Fibroblast of skin of left quadriceps (primary cell): ENCODE measurements around the gene ZNF839.
A peak's percentile ranks its signal among the peaks of the same experiment; 100 is the strongest.
"Not testable (repeated sequence)": the region's sequence is repeated elsewhere in the genome, so short reads cannot be mapped to it uniquely, and the experiment has no call there.

Experiments used
- DNase-seq, 2 experiments: peaks; one replicate each; pipeline ENCODE4 v3.0.0-alpha.2; 2013; ENCODE audit warnings: low read depth in 2 of 2

The ZNF839 gene

GRCh38 chr14:102319351-102320032 is at the start of gene ZNF839:
ZNF839 (plus strand) TSS chr14:102319746; CDS start chr14:102319766, 20 bp downstream.
- peak; percentile 78 to 80 for DNase-seq

DNA sequence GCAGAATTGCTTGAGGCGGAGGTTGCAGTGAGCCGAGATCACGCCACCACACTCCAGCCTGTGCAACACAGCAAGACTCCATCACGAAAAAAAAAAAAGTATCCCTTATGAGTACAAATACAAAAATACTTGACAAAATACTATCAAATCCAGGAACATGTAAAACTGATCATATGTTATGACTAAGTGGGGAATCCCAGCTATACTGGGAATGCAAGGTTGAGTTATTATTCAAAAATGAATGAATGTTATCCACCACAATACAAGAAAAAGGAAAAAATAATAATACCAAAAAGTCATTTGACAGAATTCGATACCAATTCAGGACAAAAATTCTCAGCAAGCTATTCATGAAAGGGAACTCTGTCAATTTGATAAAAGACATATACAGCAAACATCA is 47.2 kb upstream of the ZNF839 start:
- no peak for DNase-seq

- DNase-seq, result no peak
These were observed 43.7 kb upstream of the ZNF839 start for GRCh38 chr14:102275866-102276265.

- DNase-seq, result no peak
These were observed 41.5 kb upstream of the ZNF839 start for GRCh38 chr14:102277874-102278630.

GRCh38 chr14:102278631-102278935 is 41.0 kb upstream of the ZNF839 start:
- no peak for DNase-seq

GRCh38 chr14:102279282-102279681 is 40.3 kb upstream of the ZNF839 start:
- no peak for DNase-seq

DNA sequence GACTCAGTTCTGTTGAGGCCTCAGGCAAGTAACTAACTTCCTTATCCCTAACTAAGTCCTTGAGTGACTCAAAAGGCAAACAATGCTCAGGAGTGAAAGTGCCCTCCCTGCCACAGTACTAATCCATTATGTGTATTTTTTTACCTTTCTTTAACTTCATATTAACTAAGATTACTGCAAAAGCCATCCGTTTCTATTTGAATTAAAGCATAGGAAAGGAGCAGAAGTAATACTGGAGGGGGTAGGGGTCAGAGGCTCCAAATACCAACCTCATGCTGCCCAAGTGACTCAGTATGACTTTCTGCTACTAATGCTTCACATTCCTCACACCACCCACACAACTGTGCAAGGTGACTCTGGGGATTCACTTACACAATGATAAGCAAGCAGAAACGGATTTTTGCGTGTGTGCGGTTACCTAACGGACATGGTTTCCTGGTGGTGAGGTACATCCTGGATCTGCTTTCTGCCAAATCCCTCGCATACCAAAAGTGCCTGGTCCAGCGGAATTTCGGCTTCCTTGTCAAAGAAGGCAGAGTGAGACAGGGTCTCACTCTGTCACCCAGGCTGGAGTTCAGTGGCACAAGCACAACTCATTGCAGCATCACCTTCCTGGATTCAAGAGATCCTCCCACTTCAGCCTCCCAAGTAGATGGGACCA is 39.7 kb upstream of the ZNF839 start:
- peak; percentile 74 to 79 for DNase-seq

DNA sequence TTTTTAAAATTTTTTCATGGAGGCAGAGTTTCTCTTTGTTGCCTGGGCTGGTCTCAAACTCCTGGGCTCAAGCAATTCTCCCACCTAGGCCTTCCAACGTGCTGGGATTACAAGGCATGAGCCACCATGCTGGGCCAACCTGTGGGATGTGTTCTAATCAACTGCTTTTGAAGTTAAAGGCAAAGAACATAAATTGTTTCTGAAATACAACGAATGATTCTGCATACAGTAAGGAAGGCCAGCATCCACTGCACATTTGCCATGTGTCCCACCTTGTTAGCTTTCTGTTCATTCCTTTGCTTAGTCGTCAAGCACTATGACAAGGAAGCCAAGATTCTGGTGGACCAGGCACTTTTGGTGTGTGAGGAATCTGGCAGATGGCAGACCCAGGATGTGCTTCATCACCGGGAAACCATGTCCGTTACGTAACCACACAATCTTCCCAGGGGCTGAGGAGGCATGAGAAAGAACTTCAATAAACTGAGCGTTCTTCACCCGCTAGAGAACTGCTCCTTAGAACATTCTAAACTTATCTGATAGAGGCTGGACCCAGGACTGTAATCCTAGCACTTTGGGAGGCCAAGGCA is 39.1 kb upstream of the ZNF839 start:
- DNase-seq, result peak; percentile 79

- DNase-seq, result no peak
These were observed 36.6 kb upstream of the ZNF839 start for GRCh38 chr14:102282751-102283465.

DNA sequence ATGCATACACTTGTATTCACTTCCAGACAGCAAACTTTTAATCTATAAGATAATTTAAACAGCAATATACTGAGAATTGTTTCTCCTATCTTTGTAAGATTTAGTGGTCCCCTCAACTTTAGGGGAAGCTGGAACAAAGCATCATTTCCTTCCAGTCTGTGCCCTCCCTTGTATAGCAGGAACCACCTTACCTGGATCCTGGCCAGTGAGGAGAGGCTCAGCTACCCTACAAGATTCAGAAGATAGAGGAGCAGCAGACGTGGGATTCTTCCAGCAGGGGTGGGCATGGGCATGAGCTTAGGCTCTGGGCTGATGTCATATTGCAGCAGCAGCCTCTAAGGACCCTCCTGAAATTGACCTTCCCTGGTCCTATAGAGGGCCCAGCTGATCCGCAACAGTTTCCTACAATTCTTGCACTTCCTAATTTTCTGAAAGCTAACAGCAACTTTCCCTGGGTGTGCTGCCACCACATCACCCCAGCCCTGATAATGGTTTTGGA is 35.9 kb upstream of the ZNF839 start:
- DNase-seq, result no peak

DNA sequence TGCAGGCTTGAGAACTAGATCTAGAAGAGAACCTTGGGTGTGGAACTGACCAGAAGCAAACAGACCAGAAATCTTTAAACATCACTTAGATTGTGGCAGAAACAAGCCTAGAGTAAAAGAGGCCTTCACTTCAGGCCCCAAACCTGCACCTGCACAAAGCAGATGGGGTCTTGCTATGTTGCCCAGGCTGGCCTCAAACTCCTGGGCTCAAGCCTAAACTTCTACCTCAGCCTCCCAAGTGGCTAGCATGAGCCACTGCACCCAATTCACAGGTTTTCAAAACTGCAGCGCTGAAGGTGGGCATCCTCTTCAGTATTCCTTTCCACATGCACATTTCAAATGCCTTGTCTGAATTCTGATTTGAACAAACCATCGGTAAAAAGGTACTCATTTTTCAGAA is 34.4 kb upstream of the ZNF839 start:
- no peak for DNase-seq

- no peak for DNase-seq
These were observed 31.4 kb upstream of the ZNF839 start for GRCh38 chr14:102288139-102288538.

GRCh38 chr14:102292441-102292840 is 27.1 kb upstream of the ZNF839 start:
- no peak for DNase-seq

- DNase-seq, result no peak
These were observed 25.8 kb upstream of the ZNF839 start for GRCh38 chr14:102293781-102294180.

DNA sequence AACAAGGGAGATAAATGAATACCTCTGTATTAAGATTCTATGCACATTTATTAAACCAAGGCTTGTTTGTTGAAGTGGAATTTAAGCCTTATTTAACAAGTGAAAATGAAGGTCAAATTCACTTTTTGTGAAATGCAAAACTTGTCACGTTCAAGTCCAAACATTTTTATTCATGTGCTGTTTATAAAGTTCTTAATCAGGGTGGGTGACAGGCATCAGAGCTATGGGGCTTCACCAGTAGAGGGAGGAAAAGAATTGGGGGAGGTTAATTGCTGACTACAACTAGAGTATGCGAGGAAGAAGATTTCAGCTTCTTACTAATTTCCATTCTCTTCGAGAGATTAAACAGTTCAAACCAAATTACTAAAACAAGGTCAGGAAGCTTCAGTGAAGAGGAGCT is 24.3 kb upstream of the ZNF839 start:
- no peak for DNase-seq

DNA sequence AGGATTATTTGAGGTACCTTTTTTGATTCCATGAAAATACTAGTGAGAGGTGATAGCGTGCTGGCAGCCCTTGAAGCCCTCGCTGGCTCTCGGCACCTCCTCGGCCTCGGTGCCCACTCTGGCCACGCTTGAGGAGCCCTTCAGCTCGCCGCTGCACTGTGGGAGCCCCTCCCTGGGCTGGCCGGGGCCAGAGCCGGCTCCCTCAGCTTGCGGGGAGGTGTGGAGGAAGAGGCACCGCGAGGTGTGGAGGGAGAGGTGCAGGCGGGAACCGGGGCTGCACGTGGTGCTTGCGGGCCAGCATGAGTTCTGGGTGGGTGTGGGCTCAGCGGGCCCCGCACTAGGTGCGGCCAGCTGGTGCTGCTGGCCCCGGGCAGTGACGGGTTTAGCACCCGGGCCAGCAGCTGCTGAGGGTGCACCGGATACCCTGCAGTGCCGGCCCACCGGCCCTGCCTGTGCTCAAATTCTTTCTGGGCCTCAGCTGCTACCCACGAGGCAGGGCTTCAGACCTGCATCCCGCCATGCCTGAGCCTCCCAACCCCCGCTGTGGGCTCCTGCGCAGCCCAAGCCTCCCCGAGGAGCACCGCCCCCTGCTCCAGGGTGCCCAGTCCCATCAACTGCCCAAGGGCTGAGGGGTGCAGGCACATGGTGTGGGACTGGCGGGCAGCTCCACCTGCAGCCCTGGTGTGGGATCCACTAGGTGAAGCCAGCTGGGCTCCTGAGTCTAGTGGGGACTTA is 21.9 kb upstream of the ZNF839 start:
- no peak for DNase-seq

GRCh38 chr14:102298303-102299070 is 21.1 kb upstream of the ZNF839 start:
- DNase-seq, result not testable (repeated sequence)

DNA sequence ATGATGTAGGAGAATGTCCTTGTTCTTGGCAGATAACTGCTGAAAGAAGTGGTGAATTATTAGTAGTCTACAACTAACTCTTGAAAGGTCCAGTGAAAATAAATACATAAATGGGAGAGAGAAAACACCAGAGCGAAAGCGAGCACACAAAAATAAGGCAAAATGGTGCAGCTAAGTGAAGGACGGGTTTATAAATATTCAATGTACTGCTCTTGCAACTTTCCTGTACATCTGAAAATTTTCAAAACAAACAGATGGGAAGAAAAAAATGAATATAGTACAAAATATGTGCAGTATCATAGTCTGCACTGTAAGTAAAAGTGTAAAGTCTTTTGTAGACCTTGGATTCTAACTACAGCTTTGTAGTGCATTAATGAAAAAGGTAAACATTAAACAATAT is 15.9 kb upstream of the ZNF839 start:
- DNase-seq, result no peak

GRCh38 chr14:102304611-102305506 is 14.7 kb upstream of the ZNF839 start, which contains the start of gene MOK:
MOK (minus strand) TSS chr14:102305164; CDS start chr14:102304968, 196 bp downstream.
- peak; percentile 86 to 89 for DNase-seq
